Measurements from ENCODE around the gene GTSF1L.

GTSF1L gene

GRCh38 chr20:43736588-43737158, 9.9 kb upstream of the GTSF1L start:
- no peak for TF ChIP-seq CTCF (IDR thresholded peaks at IDR 0.05; ENCODE audit: insufficient read depth, low read depth, low read length, missing control alignments)
- no peak for DNase-seq (ENCODE audit: low read depth)
- no peak overlapping the region for H3K4me3 ChIP-seq (ENCODE audit: low read length)

DNA sequence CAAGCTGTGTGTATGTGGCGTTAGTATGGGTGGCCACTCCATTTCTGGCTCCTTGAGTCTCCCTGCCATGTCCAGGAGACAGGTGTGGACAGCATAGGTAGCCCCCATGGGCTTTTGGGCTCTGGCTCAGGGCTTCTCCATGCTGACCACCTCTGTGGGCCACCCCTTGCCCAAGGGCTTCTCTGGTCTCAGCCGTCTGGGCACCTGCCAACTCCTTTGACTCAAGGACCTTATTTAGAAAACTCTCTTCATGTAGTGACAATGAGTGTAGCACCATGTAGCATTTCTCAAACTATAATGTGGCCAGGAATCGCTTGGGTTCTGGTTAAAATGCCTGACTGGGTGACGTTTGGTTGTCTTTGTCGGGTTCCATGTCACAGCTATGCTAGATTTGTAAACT, 5.1 kb upstream of the GTSF1L start:
- TF ChIP-seq CTCF (IDR thresholded peaks at IDR 0.05; ENCODE audit: insufficient read depth, low read depth, low read length, missing control alignments): no peak
- H3K4me3 ChIP-seq (ENCODE audit: low read length): no peak overlapping the region
- DNase-seq (ENCODE audit: low read depth): no peak

DNA sequence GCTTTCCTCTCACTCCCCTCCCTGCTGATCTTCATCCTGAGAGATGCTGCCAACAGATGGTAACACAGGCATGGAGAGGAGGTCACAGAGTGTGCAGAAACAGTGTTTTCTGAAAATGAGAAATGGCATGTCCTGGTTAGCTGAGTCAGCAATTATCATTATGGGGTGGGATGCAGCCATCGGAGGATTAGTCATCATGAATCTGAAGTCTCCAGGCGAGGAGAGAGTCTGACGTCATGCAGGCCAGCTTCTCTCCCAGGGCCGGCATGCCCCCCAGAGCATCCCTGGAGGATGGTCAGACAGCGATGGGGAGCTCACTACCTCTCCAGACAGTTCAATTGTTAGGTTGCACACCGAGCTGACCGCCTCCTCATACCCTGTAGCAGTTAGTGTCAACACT, 4.7 kb upstream of the GTSF1L start:
- no peak overlapping the region for H3K4me3 ChIP-seq (ENCODE audit: low read length)
- TF ChIP-seq CTCF (IDR thresholded peaks at IDR 0.05; ENCODE audit: insufficient read depth, low read depth, low read length, missing control alignments): no peak
- DNase-seq (ENCODE audit: low read depth): no peak

- H3K4me3 ChIP-seq (ENCODE audit: low read length): no peak overlapping the region
- no peak for TF ChIP-seq CTCF (IDR thresholded peaks at IDR 0.05; ENCODE audit: insufficient read depth, low read depth, low read length, missing control alignments)
- no peak for DNase-seq (ENCODE audit: low read depth)
Observed at GRCh38 chr20:43728686-43729255, 2.0 kb upstream of the GTSF1L start.

GRCh38 chr20:43727980-43728590, 1.3 kb upstream of the GTSF1L start:
- TF ChIP-seq CTCF (IDR thresholded peaks at IDR 0.05; ENCODE audit: insufficient read depth, low read depth, low read length, missing control alignments): no peak
- DNase-seq (ENCODE audit: low read depth): no peak

DNA sequence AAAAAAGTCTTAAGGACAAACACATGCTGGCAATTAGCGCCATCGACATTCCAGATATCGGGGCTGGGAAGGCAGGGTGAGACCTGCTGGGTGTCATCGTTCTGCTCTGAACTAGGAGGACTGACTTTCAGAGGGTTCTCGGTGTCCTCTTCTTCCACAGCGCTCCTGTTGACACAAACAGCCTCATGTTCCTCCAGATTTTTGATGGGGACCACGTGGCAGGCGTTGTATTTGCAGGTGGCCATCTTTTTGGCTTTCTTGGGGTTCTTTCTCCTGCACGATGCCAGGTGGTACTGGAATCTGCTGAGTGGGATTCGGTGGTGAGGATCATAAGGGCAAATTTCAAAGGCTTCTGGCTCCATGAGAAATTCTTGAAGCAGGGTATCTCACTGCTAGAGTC, 469 bp downstream of the GTSF1L start:
- no peak for TF ChIP-seq CTCF (IDR thresholded peaks at IDR 0.05; ENCODE audit: insufficient read depth, low read depth, low read length, missing control alignments)
- no peak for DNase-seq (ENCODE audit: low read depth)
- H3K4me3 ChIP-seq (ENCODE audit: low read length): no peak overlapping the region

More at GRCh38 chr20:43727980-43728590, 1.3 kb upstream of the GTSF1L start:
- H3K4me3 ChIP-seq (ENCODE audit: low read length): no peak overlapping the region

GRCh38 chr20:43725666-43726065, 1.1 kb downstream of the GTSF1L start:
- TF ChIP-seq CTCF (IDR thresholded peaks at IDR 0.05; ENCODE audit: insufficient read depth, low read depth, low read length, missing control alignments): no peak
- no peak for DNase-seq (ENCODE audit: low read depth)
- H3K4me3 ChIP-seq (ENCODE audit: low read length): no peak overlapping the region

Data from epithelial cell of esophagus (primary cell).